Hepatocyte (in vitro differentiated cells): ENCODE data around the gene OSMR. TPM values are rescaled to one million over a fixed set of nuclear protein-coding genes. Genes with fewer than 3 reads are reported as not detected.
A peak's percentile ranks its signal among the peaks of the same experiment; 100 is the strongest.

Source experiments
- DNase-seq: peaks from one replicate; pipeline ENCODE4 v3.0.0-alpha.2; 2016; ENCODE audit warnings: low spot score
- H2AFZ ChIP-seq: fragments of 200-600 bp; sonication (generic); 2 replicates; pipeline ENCODE4 v1.6.0; 2016; ENCODE audit warnings: antibody characterized with exemption, mild to moderate bottlenecking
- H3K27ac ChIP-seq: fragments of 200-600 bp; sonication (generic); 2 replicates; pipeline ENCODE4 v1.5.1; 2016; ENCODE audit warnings: mild to moderate bottlenecking
- H3K27me3 ChIP-seq: fragments of 200-600 bp; sonication (generic); 2 replicates; pipeline ENCODE4 v1.6.1; 2016
- H3K36me3 ChIP-seq: fragments of 200-600 bp; sonication (generic); replicated peaks from 2 replicates; pipeline ENCODE4 v1.5.1; 2016; ENCODE audit warnings: low read depth; ENCODE audit not compliant: insufficient read depth
- H3K4me1 ChIP-seq: fragments of 200-600 bp; sonication (generic); 2 replicates; pipeline ENCODE4 v1.5.1; 2016; ENCODE audit warnings: mild to moderate bottlenecking, moderate library complexity; ENCODE audit not compliant: insufficient read depth
- H3K4me2 ChIP-seq: fragments of 200-600 bp; sonication (generic); 2 replicates; pipeline ENCODE4 v1.6.0; 2016
- H3K4me3 ChIP-seq: fragments of 200-600 bp; sonication (generic); 2 replicates; pipeline ENCODE4 v1.5.1; 2016; ENCODE audit warnings: mild to moderate bottlenecking
- H3K79me2 ChIP-seq: fragments of 200-600 bp; sonication (generic); 2 replicates; pipeline ENCODE4 v1.6.0; 2017; ENCODE audit warnings: mild to moderate bottlenecking
- H3K9me2 ChIP-seq: fragments of 200-600 bp; sonication (generic); replicated peaks from 2 replicates; pipeline ENCODE4 v1.6.0; 2017; ENCODE audit warnings: mild to moderate bottlenecking; ENCODE audit not compliant: insufficient read depth
- H3K9me3 ChIP-seq: fragments of 200-600 bp; sonication (generic); 2 replicates; pipeline ENCODE4 v1.5.1; 2016; ENCODE audit warnings: low read depth, mild to moderate bottlenecking
- H4K20me1 ChIP-seq: fragments of 200-600 bp; sonication (generic); 2 replicates; pipeline ENCODE4 v1.6.0; 2016; ENCODE audit warnings: mild to moderate bottlenecking; ENCODE audit not compliant: insufficient read depth, poor library complexity, severe bottlenecking
- EZH2 ChIP-seq: fragments of 200-600 bp; sonication (generic); IDR thresholded peaks from 2 replicates; pipeline ENCODE4 v1.6.1; 2016; ENCODE audit warnings: antibody characterized with exemption, mild to moderate bottlenecking, borderline replicate concordance
- EZH2phosphoT487 ChIP-seq: fragments of 200-600 bp; sonication (generic); IDR thresholded peaks from one replicate; pipeline ENCODE4 v1.6.1; 2018; ENCODE audit warnings: antibody characterized with exemption, mild to moderate bottlenecking, low read depth, moderate library complexity; ENCODE audit not compliant: unreplicated experiment, severe bottlenecking
- WGBS: methylation state at CpG from one replicate; pipeline ENCODE4 v1.1.6; 2016; ENCODE audit warnings: low lambda C conversion rate; ENCODE audit errors: missing lambda C conversion rate; 5-methylcytosine and 5-hydroxymethylcytosine counted together
- polyA plus RNA-seq: library from polyadenylated mRNA; unstranded; fragments of >200 nt; fragmentation: Nextera tagmentation; extraction: Ambion mirVana; gene quantifications from 2 replicates; pipeline ENCODE4 v1.2.1, GENCODE V29; 2016
- total RNA-seq: library from RNA; depleted of rRNA; stranded (reverse); fragments of >200 nt; gene quantifications from 2 replicates; pipeline ENCODE4 v1.2.3, GENCODE V29; 2014
- TF ChIP-seq, protein P1 (sequence below): fragments of 200-600 bp; sonication (generic); IDR thresholded peaks from 2 replicates; pipeline ENCODE4 v1.5.1; 2016; ENCODE audit warnings: antibody characterized with exemption, mild to moderate bottlenecking; ENCODE audit not compliant: poor library complexity

Gene OSMR
- total and polyA plus RNA-seq, 2 experiments from 2014 or later, result 15.1 to 17.6 TPM

- no peaks in the 10 kb centered on the region for H4K20me1 ChIP-seq
- WGBS, result 80% methylated on average over 5 of the region's 5 CpGs
- H3K27me3 ChIP-seq, result no peaks in the 10 kb centered on the region
- H3K36me3 ChIP-seq, result no peaks in the 10 kb centered on the region
- H3K27ac ChIP-seq, result no peak overlapping the region
- no peaks in the 10 kb centered on the region for H3K79me2 ChIP-seq
- H3K4me1 ChIP-seq, result no peaks in the 10 kb centered on the region
- H3K4me3 ChIP-seq, result no peak overlapping the region
- H3K9me2 ChIP-seq, result no peaks in the 10 kb centered on the region
- H3K9me3 ChIP-seq, result no peaks in the 10 kb centered on the region
- TF ChIP-seq EZH2phosphoT487 (no peak), EZH2 (no peak)
- TF ChIP-seq, protein P1, sequence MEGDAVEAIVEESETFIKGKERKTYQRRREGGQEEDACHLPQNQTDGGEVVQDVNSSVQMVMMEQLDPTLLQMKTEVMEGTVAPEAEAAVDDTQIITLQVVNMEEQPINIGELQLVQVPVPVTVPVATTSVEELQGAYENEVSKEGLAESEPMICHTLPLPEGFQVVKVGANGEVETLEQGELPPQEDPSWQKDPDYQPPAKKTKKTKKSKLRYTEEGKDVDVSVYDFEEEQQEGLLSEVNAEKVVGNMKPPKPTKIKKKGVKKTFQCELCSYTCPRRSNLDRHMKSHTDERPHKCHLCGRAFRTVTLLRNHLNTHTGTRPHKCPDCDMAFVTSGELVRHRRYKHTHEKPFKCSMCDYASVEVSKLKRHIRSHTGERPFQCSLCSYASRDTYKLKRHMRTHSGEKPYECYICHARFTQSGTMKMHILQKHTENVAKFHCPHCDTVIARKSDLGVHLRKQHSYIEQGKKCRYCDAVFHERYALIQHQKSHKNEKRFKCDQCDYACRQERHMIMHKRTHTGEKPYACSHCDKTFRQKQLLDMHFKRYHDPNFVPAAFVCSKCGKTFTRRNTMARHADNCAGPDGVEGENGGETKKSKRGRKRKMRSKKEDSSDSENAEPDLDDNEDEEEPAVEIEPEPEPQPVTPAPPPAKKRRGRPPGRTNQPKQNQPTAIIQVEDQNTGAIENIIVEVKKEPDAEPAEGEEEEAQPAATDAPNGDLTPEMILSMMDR, result no peak
- no peak overlapping the region for H2AFZ ChIP-seq
- no peak for DNase-seq
- no peak overlapping the region for H3K4me2 ChIP-seq
Measured at GRCh38 chr5:38831117-38831516, 14.7 kb upstream of the OSMR start.

GRCh38 chr5:38831909-38832308 is 13.9 kb upstream of the OSMR start:
- no peaks in the 10 kb centered on the region for H3K79me2 ChIP-seq
- no peaks in the 10 kb centered on the region for H3K9me2 ChIP-seq
- H3K27me3 ChIP-seq, result no peaks in the 10 kb centered on the region
- no peaks in the 10 kb centered on the region for H4K20me1 ChIP-seq
- 17% methylated on average over 3 of the region's 3 CpGs for WGBS
- H2AFZ ChIP-seq, result no peak overlapping the region
- no peak overlapping the region for H3K4me2 ChIP-seq
- H3K27ac ChIP-seq, result no peak overlapping the region
- peak; percentile 71 for DNase-seq
- no peak overlapping the region for H3K4me3 ChIP-seq
- no peaks in the 10 kb centered on the region for H3K9me3 ChIP-seq
- H3K4me1 ChIP-seq, result no peaks in the 10 kb centered on the region
- no peaks in the 10 kb centered on the region for H3K36me3 ChIP-seq
- TF ChIP-seq EZH2 (no peak), EZH2phosphoT487 (no peak)
- TF ChIP-seq, protein P1, result peak; percentile 49

GRCh38 chr5:38832810-38833209 is 13.0 kb upstream of the OSMR start:
- TF ChIP-seq, protein P1, result no peak
- TF ChIP-seq EZH2 (no peak), EZH2phosphoT487 (no peak)

DNA sequence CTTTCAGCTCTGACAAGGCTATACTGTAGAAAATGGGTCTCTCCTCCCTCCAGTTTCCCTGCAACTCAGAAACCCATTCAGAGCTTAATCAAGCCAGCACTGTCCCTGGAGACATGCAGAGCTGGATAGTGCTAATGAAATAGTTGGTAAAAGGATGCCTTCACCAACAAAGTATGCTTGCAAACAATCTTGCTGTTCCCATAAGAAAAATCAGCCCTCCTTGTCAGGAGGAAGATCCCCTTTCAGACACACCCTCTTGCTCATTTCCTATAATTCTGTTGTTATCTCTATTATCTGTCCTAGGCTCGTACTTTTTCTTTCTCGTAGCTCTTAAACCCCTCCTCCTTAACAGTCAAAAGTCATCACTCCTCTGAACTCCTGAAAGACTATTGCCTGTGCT is 9.9 kb upstream of the OSMR start:
- Histone ChIP-seq H2AFZ (no peak overlapping the region), H3K36me3 (no peaks in the 10 kb centered on the region), H3K4me1 (no peaks in the 10 kb centered on the region), H3K27ac (no peak overlapping the region), H3K79me2 (no peaks in the 10 kb centered on the region), H3K4me3 (no peak overlapping the region), H3K9me3 (no peaks in the 10 kb centered on the region), H3K9me2 (no peaks in the 10 kb centered on the region), H3K4me2 (no peak overlapping the region), H3K27me3 (no peaks in the 10 kb centered on the region), H4K20me1 (no peaks in the 10 kb centered on the region)
- no peak for TF ChIP-seq EZH2
- TF ChIP-seq, protein P1, result no peak
- TF ChIP-seq EZH2phosphoT487, result no peak
- WGBS, result 27% methylated on average over 2 of the region's 2 CpGs
- no peak for DNase-seq

More at GRCh38 chr5:38832810-38833209, 13.0 kb upstream of the OSMR start:
- Histone ChIP-seq H3K4me3 (no peak overlapping the region), H3K4me2 (no peak overlapping the region), H3K4me1 (no peaks in the 10 kb centered on the region), H3K27me3 (no peaks in the 10 kb centered on the region), H3K9me2 (no peaks in the 10 kb centered on the region), H4K20me1 (no peaks in the 10 kb centered on the region), H3K27ac (no peak overlapping the region), H2AFZ (no peak overlapping the region), H3K79me2 (no peaks in the 10 kb centered on the region), H3K36me3 (no peaks in the 10 kb centered on the region), H3K9me3 (no peaks in the 10 kb centered on the region)
- DNase-seq, result no peak
- 75% methylated on average over 4 of the region's 4 CpGs for WGBS
